Measurements from ENCODE around the gene SPA17. TPM values are rescaled to one million over a fixed set of nuclear protein-coding genes. Genes with fewer than 3 reads are reported as not detected.

SPA17 gene
- total and polyA plus RNA-seq, 7 donors = 2.3 to 23.8 (median 7.1) TPM

DNA sequence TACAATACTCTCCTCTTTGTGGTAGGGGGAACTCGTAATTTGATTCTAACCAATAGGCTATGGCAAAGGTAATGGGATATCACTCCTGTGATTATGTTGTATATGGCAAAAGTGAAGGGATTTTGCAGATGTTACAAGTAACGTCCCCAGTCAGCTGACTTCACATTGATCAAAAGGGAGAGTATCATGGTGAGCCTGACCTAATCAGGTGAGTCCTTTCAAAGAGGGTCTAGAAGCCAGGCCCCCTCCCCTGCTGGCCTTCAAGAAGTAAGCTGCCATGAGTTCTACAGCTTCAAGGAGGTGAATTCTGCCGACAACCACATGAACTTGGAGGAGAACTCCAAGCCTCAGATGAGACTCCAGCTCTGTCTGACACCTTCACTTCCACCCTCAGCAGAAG, 31.1 kb upstream of the SPA17 start:
- no peaks in the 10 kb centered on the region for H3K27me3 ChIP-seq
- intact Hi-C loops (cut with DNase I) = no loop called here
- no peak overlapping the region for H3K27ac ChIP-seq
- 90 to 97% methylated on average over 3 of the region's 3 CpGs for WGBS, 2 donors
- no peaks in the 10 kb centered on the region for H3K9me3 ChIP-seq
- peaks cover 0 to 4% (median 0%) of the 10 kb centered on the region in 4 donors for H3K4me1 ChIP-seq
- no peak for TF ChIP-seq POLR2A (IDR thresholded peaks at IDR 0.05)
- TF ChIP-seq CTCF (IDR thresholded peaks at IDR 0.05) = no peak
- no peak for TF ChIP-seq POLR2AphosphoS5 (IDR thresholded peaks at IDR 0.05)
- TF ChIP-seq EP300 (IDR thresholded peaks at IDR 0.05) = no peak
- no peak for DNase-seq
- H3K36me3 ChIP-seq = peaks cover 0 to 22% (median 7%) of the 10 kb centered on the region in 4 donors
- no peak overlapping the region for H3K4me3 ChIP-seq

DNA sequence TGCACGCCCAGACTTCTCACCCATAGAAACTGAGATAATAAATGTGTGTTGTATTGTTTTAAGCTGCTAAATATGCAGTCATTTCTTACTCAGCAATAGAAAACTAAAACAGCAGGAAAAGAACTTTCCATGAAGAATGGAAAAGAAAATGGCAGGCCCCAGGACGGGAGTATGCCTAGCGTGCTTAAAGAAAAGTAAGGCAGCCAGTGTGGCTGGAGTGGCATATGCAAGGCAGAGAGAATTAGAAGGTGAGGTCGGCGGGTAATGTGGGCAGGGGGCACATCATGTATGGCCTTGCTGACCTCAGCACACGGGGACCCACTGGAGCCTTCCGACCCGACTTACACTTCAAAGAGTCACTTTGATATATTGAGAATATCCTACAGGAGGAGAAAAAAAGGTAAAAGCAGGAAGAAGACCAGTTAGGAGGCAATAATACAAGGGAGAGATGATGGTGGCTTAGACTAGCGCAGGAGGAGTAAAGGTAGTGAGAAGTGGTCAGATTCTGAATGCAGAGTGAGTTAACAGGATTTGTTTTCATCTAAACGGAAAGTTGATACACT, 30.6 kb upstream of the SPA17 start:
- TF ChIP-seq EP300 (IDR thresholded peaks at IDR 0.05) (no peak), POLR2AphosphoS5 (IDR thresholded peaks at IDR 0.05) (no peak), POLR2A (IDR thresholded peaks at IDR 0.05) (no peak)
- Histone ChIP-seq H3K9me3 (no peaks in the 10 kb centered on the region), H3K27ac (no peak overlapping the region), H3K27me3 (no peaks in the 10 kb centered on the region), H3K4me3 (no peak overlapping the region), H3K4me1 (peaks cover 0 to 4% (median 0%) of the 10 kb centered on the region in 4 donors), H3K36me3 (peaks cover 0 to 17% (median 4%) of the 10 kb centered on the region in 4 donors)
- intact Hi-C loops (cut with DNase I) = no loop called here
- no peak for DNase-seq
- WGBS, 2 donors = 91 to 94% methylated on average over 10 of the region's 10 CpGs

- H3K27ac ChIP-seq = no peak overlapping the region
- H3K36me3 ChIP-seq = peaks cover 0 to 10% (median 1%) of the 10 kb centered on the region in 4 donors
- WGBS, 2 donors = 48 to 54% methylated on average over 3 of the region's 3 CpGs
- H3K9me3 ChIP-seq = no peaks in the 10 kb centered on the region
- intact Hi-C loops (cut with DNase I) = loop anchor here (1.0 kb wide), 1 partner anchor 193 kb away; no protein-coding TSS in a partner anchor
- H3K27me3 ChIP-seq = no peaks in the 10 kb centered on the region
- H3K4me1 ChIP-seq = peaks cover 0 to 4% (median 0%) of the 10 kb centered on the region in 4 donors
- peak overlapping the region in 1 of 4 donors; percentile 24 for H3K4me3 ChIP-seq
- TF ChIP-seq POLR2AphosphoS5 (IDR thresholded peaks at IDR 0.05) (no peak), CTCF (IDR thresholded peaks at IDR 0.05) (no peak), POLR2A (IDR thresholded peaks at IDR 0.05) (no peak), EP300 (IDR thresholded peaks at IDR 0.05) (no peak)
- DNase-seq = no peak
Measured at GRCh38 chr11:124643605-124644425, 29.9 kb upstream of the SPA17 start.

- DNase-seq = peak; percentile 75
- TF ChIP-seq EP300 (IDR thresholded peaks at IDR 0.05) = no peak
- peak; percentile 61 to 83 (median 68) for TF ChIP-seq CTCF (IDR thresholded peaks at IDR 0.05)
- WGBS, 2 donors = 30 to 32% methylated on average over 16 of the region's 16 CpGs
- no peaks in the 10 kb centered on the region for H3K27me3 ChIP-seq
- peaks cover 0 to 4% (median 0%) of the 10 kb centered on the region in 4 donors for H3K4me1 ChIP-seq
- H3K27ac ChIP-seq = peak overlapping the region in 1 of 4 donors; percentile 16
- intact Hi-C loops (cut with DNase I) = loop anchor here (1.0 kb wide), 1 partner anchor 193 kb away; no protein-coding TSS in a partner anchor
- peak overlapping the region in 2 of 4 donors; percentile 22 to 24 for H3K4me3 ChIP-seq
- peaks cover 0 to 6% (median 1%) of the 10 kb centered on the region in 4 donors for H3K36me3 ChIP-seq
- no peaks in the 10 kb centered on the region for H3K9me3 ChIP-seq
Measured at GRCh38 chr11:124644426-124645280, 29.1 kb upstream of the SPA17 start.

Measured in sigmoid colon (tissue), 7 donors.